H1 (cell line): ENCODE data around the gene FRMD4A. TPM values are rescaled to one million over a fixed set of nuclear protein-coding genes. Genes with fewer than 3 reads are reported as not detected.

Source experiments
- BRCA1 ChIP-seq: IDR thresholded peaks from 2 replicates; pipeline ENCODE4 v1.6.1; 2012; ENCODE audit warnings: low read depth, low read length, improper control_type of control experiment
- RFX5 ChIP-seq: IDR thresholded peaks from 2 replicates; pipeline ENCODE4 v1.6.1; 2011; ENCODE audit warnings: low read depth, low read length, improper control_type of control experiment, borderline replicate concordance
- RXRA ChIP-seq: IDR thresholded peaks from 2 replicates; pipeline ENCODE4 v1.6.1; 2011; ENCODE audit warnings: low read depth, mild to moderate bottlenecking, low read length, moderate library complexity; ENCODE audit not compliant: insufficient read depth
- SIX5 ChIP-seq: IDR thresholded peaks from 2 replicates; pipeline ENCODE4 v1.6.1; 2011; ENCODE audit warnings: mild to moderate bottlenecking, low read depth, low read length
- SP2 ChIP-seq: IDR thresholded peaks from 2 replicates; pipeline ENCODE4 v1.6.1; 2012; ENCODE audit warnings: mild to moderate bottlenecking, low read length, inconsistent platforms
- TBP ChIP-seq: IDR thresholded peaks from 2 replicates; pipeline ENCODE4 v1.6.1; 2011; ENCODE audit warnings: low read depth, low read length, improper control_type of control experiment
- ZNF274 ChIP-seq: IDR thresholded peaks from 2 replicates; pipeline ENCODE4 v1.7.0; 2012; ENCODE audit warnings: low read length, borderline replicate concordance; ENCODE audit errors: extremely low read depth
- polyA plus RNA-seq, 7 experiments: library from polyadenylated mRNA; depleted of rRNA in 3 of 7; stranded (reverse) in 5 of 7; unstranded in 2 of 7; fragments of >200 nt in 5 of 7; fragments of 200-250 nt in 2 of 7; gene quantifications; 1 replicate in 5 of 7; 2 replicates in 1 of 7; 4 replicates in 1 of 7; pipeline versions ENCODE4 v1.2.1 to v1.2.3, GENCODE V29; 2011 to 2013; ENCODE audit warnings: missing spikeins in 2 of 7, mixed read lengths in 2 of 7
- total RNA-seq: library from RNA; stranded (reverse); fragmentation: NEBNext Ultra II Directional; extraction: Animal tissue kit (Norgen Biotek cat#: 25700); gene quantifications from 2 replicates; pipeline ENCODE4 v1.2.1, GENCODE V29; 2021

The FRMD4A gene
- total and polyA plus RNA-seq, 2 of the 8 experiments (the other 6 are each of a cell fraction or from before 2014, with no cell fraction given): 38.6 to 39.6 TPM

DNA sequence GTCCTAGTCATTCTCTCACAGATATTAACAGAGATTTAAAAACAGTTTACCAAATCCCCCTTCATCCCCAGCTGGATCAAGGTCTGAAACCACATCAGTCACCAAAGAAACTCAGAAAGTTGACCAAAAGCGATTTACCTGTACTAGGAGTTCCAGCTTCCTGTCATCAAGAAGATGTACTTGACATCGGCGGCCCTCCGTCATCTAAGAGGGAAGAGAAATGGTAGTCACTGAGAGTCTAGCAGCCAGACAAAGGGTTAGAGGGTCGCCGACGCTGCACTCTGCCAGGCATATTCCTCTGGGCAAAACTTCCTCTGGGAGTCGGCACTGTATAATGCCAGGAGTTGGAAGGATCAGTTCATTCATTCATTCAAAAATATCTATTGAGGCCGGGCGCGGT is 472.0 kb downstream of the FRMD4A start (continued):
- TF ChIP-seq SIX5: no peak
- no peak for TF ChIP-seq TBP
- TF ChIP-seq ZNF274: no peak
- no peak for TF ChIP-seq RFX5
- TF ChIP-seq BRCA1: no peak
- TF ChIP-seq SP2: no peak
- TF ChIP-seq RXRA: no peak
